Fibroblast of lung (primary cell): ENCODE data around the gene DUSP28. TPM values are rescaled to one million over a fixed set of nuclear protein-coding genes. Genes with fewer than 3 reads are reported as not detected.

Experiments used
- DNase-seq, 2 donors: peaks; one replicate each; pipeline versions ENCODE4 v3.0.0 to v3.0.0-alpha.2; 2010; ENCODE audit warnings: low read depth in 2 of 2
- H2AFZ ChIP-seq: 2 replicates; pipeline ENCODE4 v1.5.1; 2012; ENCODE audit warnings: low read length, control low read depth, inconsistent platforms
- H3K27ac ChIP-seq: 2 replicates; pipeline ENCODE4 v1.5.1; 2011; ENCODE audit warnings: low read length, control low read depth; ENCODE audit not compliant: insufficient read depth
- H3K27me3 ChIP-seq: 2 replicates; pipeline ENCODE4 v1.5.1; 2011; ENCODE audit warnings: mild to moderate bottlenecking, low read length; ENCODE audit not compliant: control insufficient read depth, insufficient read depth
- H3K36me3 ChIP-seq: 2 replicates; pipeline ENCODE4 v1.5.1; 2011; ENCODE audit warnings: low read length; ENCODE audit not compliant: control insufficient read depth, insufficient read depth
- H3K4me1 ChIP-seq: 2 replicates; pipeline ENCODE4 v1.5.1; 2011; ENCODE audit warnings: low read length; ENCODE audit not compliant: control insufficient read depth, insufficient read depth; ENCODE audit errors: extremely low read depth
- H3K4me2 ChIP-seq: 2 replicates; pipeline ENCODE4 v1.5.1; 2011; ENCODE audit warnings: low read length, control low read depth; ENCODE audit not compliant: insufficient read depth; ENCODE audit errors: extremely low read depth
- H3K4me3 ChIP-seq, 4 experiments: fragments of 200-600 bp in 1 of 4; sonication (generic) in 1 of 4; replicated peaks in 1 of 4; 2 replicates each; pipeline ENCODE4 v1.5.1; 2011 to 2016; ENCODE audit warnings: low read length in 4 of 4, low read depth in 3 of 4, mild to moderate bottlenecking in 3 of 4, control low read depth in 2 of 4, inconsistent platforms in 1 of 4, mixed read lengths in 1 of 4; ENCODE audit not compliant: insufficient read depth in 1 of 4; ENCODE audit errors: control extremely low read depth in 1 of 4
- H3K79me2 ChIP-seq: 2 replicates; pipeline ENCODE4 v1.5.1; 2012; ENCODE audit warnings: mild to moderate bottlenecking, low read length, inconsistent platforms; ENCODE audit not compliant: control insufficient read depth, insufficient read depth
- H3K9ac ChIP-seq: 2 replicates; pipeline ENCODE4 v1.5.1; 2011; ENCODE audit warnings: mild to moderate bottlenecking, low read length, control low read depth; ENCODE audit not compliant: insufficient read depth
- H3K9me3 ChIP-seq: 2 replicates; pipeline ENCODE4 v1.5.1; 2012; ENCODE audit warnings: low read depth, low read length; ENCODE audit not compliant: control insufficient read depth, insufficient read depth
- H4K20me1 ChIP-seq: 2 replicates; pipeline ENCODE4 v1.5.1; 2011; ENCODE audit warnings: low read length; ENCODE audit not compliant: control insufficient read depth, insufficient read depth; ENCODE audit errors: extremely low read depth
- CTCF ChIP-seq, 2 donors: IDR thresholded peaks in 1 of 2; conservative IDR thresholded peaks in 1 of 2; 1 replicate in 1 of 2; 2 replicates in 1 of 2; pipeline ENCODE4 v1.5.1; 2011 to 2012; ENCODE audit warnings: low read length in 2 of 2, control low read depth in 1 of 2, inconsistent platforms in 1 of 2, low read depth in 1 of 2, mild to moderate bottlenecking in 1 of 2
- EZH2 ChIP-seq: IDR thresholded peaks from 2 replicates; pipeline ENCODE4 v1.5.1; 2012; ENCODE audit warnings: low read length, control low read depth, mild to moderate bottlenecking; ENCODE audit errors: missing control alignments
- polyA plus RNA-seq, 2 donors: library from polyadenylated mRNA; depleted of rRNA in 1 of 2; stranded (reverse) in 1 of 2; unstranded in 1 of 2; fragments of >200 nt; gene quantifications; 2 replicates each; pipeline ENCODE4 v1.2.1, GENCODE V29; 2011 to 2012; ENCODE audit warnings: missing spikeins in 1 of 2
- total RNA-seq: library from RNA; depleted of rRNA; stranded (reverse); fragments of >200 nt; gene quantifications from 2 replicates; pipeline ENCODE4 v1.2.1, GENCODE V29; 2014

Gene DUSP28
- total and polyA plus RNA-seq, 2 donors (not counting 1 experiment from before 2014, with no cell fraction given) = 2.5 to 3.9 TPM

- H3K79me2 ChIP-seq = peaks cover 4% of the 10 kb centered on the region
- no peak for DNase-seq
- no peaks in the 10 kb centered on the region for H4K20me1 ChIP-seq
- no peaks in the 10 kb centered on the region for H3K9me3 ChIP-seq
- H3K9ac ChIP-seq = no peak overlapping the region
- no peaks in the 10 kb centered on the region for H3K27me3 ChIP-seq
- H3K36me3 ChIP-seq = no peaks in the 10 kb centered on the region
- no peak overlapping the region for H3K4me2 ChIP-seq
- no peak overlapping the region for H3K4me3 ChIP-seq
- H2AFZ ChIP-seq = no peak overlapping the region
- no peak for TF ChIP-seq CTCF (conservative IDR thresholded peaks at IDR 0.05 in 1 of 2, IDR thresholded peaks at IDR 0.05 in 1 of 2; ENCODE audit: low read depth in 1 of 2, low read length in 2 of 2)
- TF ChIP-seq EZH2 = no peak
- H3K4me1 ChIP-seq = peaks cover 26% of the 10 kb centered on the region
- no peak overlapping the region for H3K27ac ChIP-seq
Observed at GRCh38 chr2:240564561-240565332, 4.6 kb downstream of the DUSP28 start.

- no peaks in the 10 kb centered on the region for H3K9me3 ChIP-seq
- no peaks in the 10 kb centered on the region for H3K27me3 ChIP-seq
- H3K36me3 ChIP-seq = no peaks in the 10 kb centered on the region
- TF ChIP-seq CTCF (conservative IDR thresholded peaks at IDR 0.05 in 1 of 2, IDR thresholded peaks at IDR 0.05 in 1 of 2; ENCODE audit: low read depth in 1 of 2, low read length in 2 of 2) (no peak), EZH2 (no peak)
- H3K4me2 ChIP-seq = peak overlapping the region; percentile 23
- H3K79me2 ChIP-seq = peaks cover 5% of the 10 kb centered on the region
- H3K4me1 ChIP-seq = peaks cover 26% of the 10 kb centered on the region
- peak overlapping the region; percentile 30 for H3K9ac ChIP-seq
- H4K20me1 ChIP-seq = no peaks in the 10 kb centered on the region
- peak overlapping the region in 1 of 4 experiments; percentile 34 for H3K4me3 ChIP-seq
- peak in 1 of 2 donors; percentile 71 for DNase-seq
- H3K27ac ChIP-seq = peak overlapping the region; percentile 27
- peak overlapping the region; percentile 62 for H2AFZ ChIP-seq
Observed at GRCh38 chr2:240565333-240566202, 5.4 kb downstream of the DUSP28 start.
